Activated naive CD8-positive, alpha-beta T cell (primary cell): ENCODE measurements around the gene HIVEP3.

ENCODE experiments used
- H3K27ac Mint-ChIP-seq: one replicate; pipeline ENCODE4 v1.8.0; 2021; ENCODE audit warnings: mixed read lengths
- H3K27me3 Mint-ChIP-seq: one replicate; pipeline ENCODE4 v1.8.0; 2021; ENCODE audit warnings: mixed read lengths
- H3K36me3 Mint-ChIP-seq: one replicate; pipeline ENCODE4 v1.8.0; 2021; ENCODE audit warnings: mixed read lengths
- H3K4me1 Mint-ChIP-seq: one replicate; pipeline ENCODE4 v1.8.0; 2021; ENCODE audit warnings: low read depth, mixed read lengths
- H3K4me3 Mint-ChIP-seq: one replicate; pipeline ENCODE4 v1.8.0; 2021; ENCODE audit warnings: mild to moderate bottlenecking, mixed read lengths
- H3K9me3 Mint-ChIP-seq: one replicate; pipeline ENCODE4 v1.8.0; 2021; ENCODE audit warnings: low read depth, mixed read lengths

Gene HIVEP3

GRCh38 chr1:41524676-41525675, 393.7 kb downstream of the HIVEP3 start:
- Mint-ChIP-seq H3K4me3 (no peak overlapping the region), H3K4me1 (peaks cover 2% of the 10 kb centered on the region), H3K9me3 (no peaks in the 10 kb centered on the region), H3K36me3 (peaks cover 7% of the 10 kb centered on the region), H3K27me3 (no peaks in the 10 kb centered on the region), H3K27ac (peak overlapping the region; percentile 41)

GRCh38 chr1:41523949-41524675, 394.6 kb downstream of the HIVEP3 start:
- no peaks in the 10 kb centered on the region for H3K4me1 Mint-ChIP-seq
- no peaks in the 10 kb centered on the region for H3K27me3 Mint-ChIP-seq
- peaks cover 10% of the 10 kb centered on the region for H3K36me3 Mint-ChIP-seq
- no peaks in the 10 kb centered on the region for H3K9me3 Mint-ChIP-seq
- no peak overlapping the region for H3K4me3 Mint-ChIP-seq
- H3K27ac Mint-ChIP-seq = no peak overlapping the region

GRCh38 chr1:41523071-41523470, 395.7 kb downstream of the HIVEP3 start:
- H3K9me3 Mint-ChIP-seq = no peaks in the 10 kb centered on the region
- no peaks in the 10 kb centered on the region for H3K27me3 Mint-ChIP-seq
- H3K27ac Mint-ChIP-seq = peak overlapping the region; percentile 54
- no peaks in the 10 kb centered on the region for H3K4me1 Mint-ChIP-seq
- H3K4me3 Mint-ChIP-seq = no peak overlapping the region
- H3K36me3 Mint-ChIP-seq = peaks cover 10% of the 10 kb centered on the region

- H3K4me1 Mint-ChIP-seq = peaks cover 4% of the 10 kb centered on the region
- peaks cover 10% of the 10 kb centered on the region for H3K36me3 Mint-ChIP-seq
- H3K27ac Mint-ChIP-seq = no peak overlapping the region
- no peaks in the 10 kb centered on the region for H3K9me3 Mint-ChIP-seq
- H3K27me3 Mint-ChIP-seq = no peaks in the 10 kb centered on the region
- H3K4me3 Mint-ChIP-seq = no peak overlapping the region
These were observed 397.0 kb downstream of the HIVEP3 start for GRCh38 chr1:41521766-41522165.

GRCh38 chr1:41520951-41521752, 397.6 kb downstream of the HIVEP3 start:
- Mint-ChIP-seq H3K36me3 (peaks cover 10% of the 10 kb centered on the region), H3K4me1 (peaks cover 8% of the 10 kb centered on the region), H3K4me3 (no peak overlapping the region), H3K9me3 (no peaks in the 10 kb centered on the region), H3K27ac (peak overlapping the region; percentile 28), H3K27me3 (no peaks in the 10 kb centered on the region)

DNA sequence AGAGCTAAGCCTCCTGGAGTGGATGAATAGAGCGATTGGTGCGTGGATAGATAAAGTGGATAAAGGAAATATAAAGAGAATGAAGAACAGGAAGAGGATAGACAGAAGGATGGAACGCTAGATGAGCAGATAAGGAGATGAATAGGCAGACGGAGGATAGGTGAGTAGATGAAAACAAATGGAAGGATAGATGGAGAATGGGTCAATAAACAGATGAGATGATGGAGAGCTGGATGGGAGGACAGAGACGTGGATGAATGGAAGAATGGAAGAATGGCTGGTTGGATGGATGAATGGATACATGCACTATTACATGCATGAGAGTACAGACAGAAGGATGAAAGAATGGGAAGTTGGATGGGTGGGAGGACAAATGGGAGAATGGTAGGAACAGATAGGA, 399.1 kb downstream of the HIVEP3 start:
- Mint-ChIP-seq H3K4me3 (no peak overlapping the region), H3K27ac (no peak overlapping the region), H3K27me3 (no peaks in the 10 kb centered on the region), H3K4me1 (peaks cover 8% of the 10 kb centered on the region), H3K9me3 (no peaks in the 10 kb centered on the region), H3K36me3 (peaks cover 10% of the 10 kb centered on the region)

GRCh38 chr1:41518471-41518870, 400.3 kb downstream of the HIVEP3 start:
- H3K4me1 Mint-ChIP-seq = peaks cover 8% of the 10 kb centered on the region
- H3K9me3 Mint-ChIP-seq = no peaks in the 10 kb centered on the region
- H3K36me3 Mint-ChIP-seq = peaks cover 12% of the 10 kb centered on the region
- no peak overlapping the region for H3K4me3 Mint-ChIP-seq
- no peaks in the 10 kb centered on the region for H3K27me3 Mint-ChIP-seq
- H3K27ac Mint-ChIP-seq = no peak overlapping the region

GRCh38 chr1:41517062-41517438, 401.7 kb downstream of the HIVEP3 start:
- no peaks in the 10 kb centered on the region for H3K27me3 Mint-ChIP-seq
- peak overlapping the region; percentile 20 for H3K4me3 Mint-ChIP-seq
- peaks cover 7% of the 10 kb centered on the region for H3K36me3 Mint-ChIP-seq
- H3K27ac Mint-ChIP-seq = peak overlapping the region; percentile 54
- peaks cover 8% of the 10 kb centered on the region for H3K4me1 Mint-ChIP-seq
- no peaks in the 10 kb centered on the region for H3K9me3 Mint-ChIP-seq

GRCh38 chr1:41516168-41517061, 402.3 kb downstream of the HIVEP3 start:
- peaks cover 8% of the 10 kb centered on the region for H3K4me1 Mint-ChIP-seq
- H3K9me3 Mint-ChIP-seq = no peaks in the 10 kb centered on the region
- peak overlapping the region; percentile 54 for H3K27ac Mint-ChIP-seq
- H3K27me3 Mint-ChIP-seq = no peaks in the 10 kb centered on the region
- peak overlapping the region; percentile 20 for H3K4me3 Mint-ChIP-seq
- H3K36me3 Mint-ChIP-seq = peaks cover 11% of the 10 kb centered on the region

DNA sequence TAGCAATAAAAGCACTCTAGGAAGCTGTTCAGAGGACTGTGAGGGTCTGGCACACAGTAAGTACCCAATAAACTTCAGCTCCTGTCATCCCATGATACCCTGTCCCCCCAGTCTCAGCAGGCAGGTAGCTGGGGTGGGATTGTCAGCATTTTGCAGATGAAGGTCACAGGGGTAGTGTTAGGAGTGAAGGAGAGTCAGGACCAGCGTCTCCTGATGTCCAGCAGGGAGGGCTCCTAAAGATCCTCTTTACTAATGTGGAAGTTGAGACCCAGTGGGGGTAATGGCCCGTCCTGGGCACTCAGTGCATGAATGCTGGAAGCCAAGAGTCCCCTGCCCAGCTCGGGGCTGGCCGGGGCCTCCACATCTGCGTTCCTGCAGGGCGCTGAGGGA, 402.9 kb downstream of the HIVEP3 start:
- Mint-ChIP-seq H3K27ac (peak overlapping the region; percentile 46), H3K27me3 (no peaks in the 10 kb centered on the region), H3K4me1 (peaks cover 8% of the 10 kb centered on the region), H3K36me3 (peaks cover 11% of the 10 kb centered on the region), H3K4me3 (no peak overlapping the region), H3K9me3 (no peaks in the 10 kb centered on the region)

GRCh38 chr1:41515131-41515678, 403.5 kb downstream of the HIVEP3 start:
- no peaks in the 10 kb centered on the region for H3K9me3 Mint-ChIP-seq
- no peaks in the 10 kb centered on the region for H3K27me3 Mint-ChIP-seq
- peaks cover 12% of the 10 kb centered on the region for H3K36me3 Mint-ChIP-seq
- H3K4me3 Mint-ChIP-seq = no peak overlapping the region
- H3K27ac Mint-ChIP-seq = no peak overlapping the region
- H3K4me1 Mint-ChIP-seq = peaks cover 8% of the 10 kb centered on the region

DNA sequence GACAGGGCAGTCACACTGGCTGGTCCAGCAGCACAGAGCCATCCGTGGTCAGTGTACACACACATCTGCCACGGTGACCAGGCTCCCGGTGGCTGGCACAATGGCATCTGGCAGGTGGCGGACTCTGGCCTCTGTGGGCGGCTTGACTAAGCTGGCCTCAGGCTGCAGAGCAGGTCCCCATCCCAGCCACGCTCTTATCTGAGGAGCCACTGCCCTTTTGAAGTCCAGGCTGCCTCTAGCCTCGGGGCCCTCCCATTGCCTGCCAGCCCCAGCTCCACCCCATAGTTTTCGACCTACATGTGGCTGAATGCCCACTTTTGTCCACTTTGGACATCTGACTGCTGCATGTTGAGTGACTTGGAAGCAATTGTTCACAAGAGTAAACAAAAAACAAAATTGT, 404.3 kb downstream of the HIVEP3 start:
- no peak overlapping the region for H3K4me3 Mint-ChIP-seq
- H3K4me1 Mint-ChIP-seq = peaks cover 8% of the 10 kb centered on the region
- H3K36me3 Mint-ChIP-seq = peaks cover 9% of the 10 kb centered on the region
- no peaks in the 10 kb centered on the region for H3K27me3 Mint-ChIP-seq
- no peak overlapping the region for H3K27ac Mint-ChIP-seq
- no peaks in the 10 kb centered on the region for H3K9me3 Mint-ChIP-seq

- Mint-ChIP-seq H3K27ac (no peak overlapping the region), H3K27me3 (no peaks in the 10 kb centered on the region), H3K4me1 (peaks cover 8% of the 10 kb centered on the region), H3K36me3 (peaks cover 9% of the 10 kb centered on the region), H3K9me3 (no peaks in the 10 kb centered on the region), H3K4me3 (no peak overlapping the region)
These were observed 405.4 kb downstream of the HIVEP3 start for GRCh38 chr1:41513383-41513735.
